Measurements from ENCODE around the gene TM9SF3.

Gene TM9SF3

DNA sequence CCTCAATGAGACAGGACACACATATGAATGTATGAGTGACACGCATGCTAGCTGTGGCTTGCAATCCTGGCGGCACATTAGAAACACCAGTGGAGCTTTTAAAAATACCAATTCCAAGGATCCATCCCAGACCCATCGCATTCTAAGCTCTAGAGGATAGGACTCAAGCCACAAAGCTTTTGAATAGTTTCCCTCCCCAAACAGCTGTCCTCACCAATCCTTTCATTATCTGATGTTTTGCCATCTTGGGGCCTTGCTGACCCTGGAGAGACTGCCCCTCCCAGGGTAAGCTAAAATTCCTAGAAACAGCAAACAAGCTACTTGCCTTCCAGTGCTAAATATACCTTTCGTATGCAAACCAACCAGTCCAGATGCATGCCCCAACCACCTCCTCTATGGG, 8.9 kb upstream of the TM9SF3 start:
- H3K9ac ChIP-seq (ENCODE audit: low read length), result no peak overlapping the region

DNA sequence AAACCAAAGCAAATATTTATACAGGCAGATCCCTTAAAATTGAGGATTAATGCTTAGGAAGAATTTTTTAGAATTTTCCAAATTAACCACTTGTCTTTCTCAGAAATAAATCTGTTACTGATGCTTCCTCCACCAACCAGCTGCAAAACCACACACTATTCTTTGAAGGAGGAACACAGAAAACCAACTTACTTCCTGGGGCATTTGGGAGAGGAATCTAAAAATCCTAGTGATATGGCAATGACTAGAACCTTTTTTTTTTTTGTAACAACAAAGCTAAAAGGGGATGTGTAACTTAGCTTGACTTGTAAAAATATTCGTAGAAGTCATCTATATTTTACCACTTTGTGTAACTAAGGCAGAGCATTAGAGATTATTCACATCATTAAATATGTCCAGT, 5.1 kb upstream of the TM9SF3 start:
- Histone ChIP-seq H3K36me3 (ENCODE audit: control insufficient read depth, insufficient read depth, low read length) (no peaks in the 10 kb centered on the region), H3K4me3 (ENCODE audit: low read length) (no peak overlapping the region), H3K9ac (ENCODE audit: low read length) (no peak overlapping the region), H3K9me3 (ENCODE audit: control insufficient read depth, low read length) (no peaks in the 10 kb centered on the region), H3K4me1 (ENCODE audit: control insufficient read depth, insufficient read depth, low read length) (peaks cover 33% of the 10 kb centered on the region), H3K27me3 (ENCODE audit: control insufficient read depth, insufficient read depth, low read length) (no peaks in the 10 kb centered on the region)

More for the DNA sequence above, 8.9 kb upstream of the TM9SF3 start:
- Histone ChIP-seq H3K4me1 (ENCODE audit: control insufficient read depth, insufficient read depth, low read length) (peaks cover 39% of the 10 kb centered on the region), H3K4me3 (ENCODE audit: low read length) (no peak overlapping the region), H3K36me3 (ENCODE audit: control insufficient read depth, insufficient read depth, low read length) (no peaks in the 10 kb centered on the region), H3K9me3 (ENCODE audit: control insufficient read depth, low read length) (no peaks in the 10 kb centered on the region), H3K27me3 (ENCODE audit: control insufficient read depth, insufficient read depth, low read length) (no peaks in the 10 kb centered on the region)

DNA sequence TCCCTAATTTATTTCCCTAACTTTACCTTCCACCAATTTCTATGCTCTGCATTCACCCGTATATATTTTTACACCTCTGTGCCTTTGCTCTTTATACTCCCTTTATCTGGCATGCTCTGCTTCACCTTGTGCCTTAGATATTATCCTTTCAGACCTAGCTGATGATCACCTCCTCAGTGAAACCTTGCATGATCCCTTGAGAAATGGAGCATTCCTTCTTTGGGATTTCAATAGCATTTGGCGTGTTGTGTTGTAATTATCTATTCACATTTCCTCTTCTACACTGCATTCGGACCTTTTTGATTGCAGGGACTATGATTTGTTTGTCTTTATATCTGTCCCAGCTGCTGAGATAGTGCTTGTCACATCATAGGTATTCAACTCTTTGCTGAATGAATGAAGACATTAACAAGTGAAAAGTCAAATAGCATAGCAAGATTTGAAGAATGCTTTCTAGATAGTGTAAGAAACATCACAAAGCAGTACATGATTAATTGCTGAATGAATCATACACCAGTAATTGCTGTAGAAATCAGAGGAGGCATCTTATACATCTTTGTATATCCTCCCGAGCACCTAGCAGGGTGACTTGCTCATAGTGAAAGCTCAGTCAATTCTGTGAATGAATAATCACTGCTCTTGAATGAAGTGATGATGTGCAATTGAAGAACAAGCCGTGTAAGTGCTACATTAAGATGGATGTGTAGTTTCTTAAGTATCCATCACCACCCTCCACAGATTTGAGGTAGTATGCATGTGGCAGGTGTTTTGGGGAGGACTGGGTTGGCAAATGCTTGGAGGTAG, 2.0 kb upstream of the TM9SF3 start:
- H3K4me1 ChIP-seq (ENCODE audit: control insufficient read depth, insufficient read depth, low read length), result peaks cover 21% of the 10 kb centered on the region
- H3K9ac ChIP-seq (ENCODE audit: low read length), result peak overlapping the region; percentile 25
- no peaks in the 10 kb centered on the region for H3K27me3 ChIP-seq (ENCODE audit: control insufficient read depth, insufficient read depth, low read length)
- H3K36me3 ChIP-seq (ENCODE audit: control insufficient read depth, insufficient read depth, low read length), result no peaks in the 10 kb centered on the region
- no peaks in the 10 kb centered on the region for H3K9me3 ChIP-seq (ENCODE audit: control insufficient read depth, low read length)
- H3K4me3 ChIP-seq (ENCODE audit: low read length), result no peak overlapping the region

DNA sequence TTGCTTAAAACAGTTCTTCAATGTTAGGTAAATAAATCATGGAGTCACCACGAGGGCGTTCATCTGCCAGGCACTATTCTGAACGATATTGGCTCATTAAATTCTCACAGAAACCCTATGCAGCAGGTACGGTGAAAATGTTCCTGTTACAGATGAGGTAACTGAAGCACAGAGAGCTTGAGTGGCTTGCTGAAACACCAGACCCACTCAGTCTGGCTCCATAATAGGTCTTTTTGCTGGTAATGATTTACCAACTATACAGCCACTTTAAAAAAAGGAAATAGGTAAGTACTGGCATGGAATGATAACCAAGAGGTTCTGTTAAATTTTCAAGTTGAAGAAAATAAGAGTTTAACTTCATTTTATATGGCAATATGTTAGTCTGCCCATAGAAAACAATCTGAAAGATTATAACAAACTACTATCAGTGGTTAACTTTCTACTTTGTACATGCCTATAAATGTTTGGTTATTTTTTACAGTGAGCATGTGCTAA, 1.3 kb upstream of the TM9SF3 start:
- H3K4me1 ChIP-seq (ENCODE audit: control insufficient read depth, insufficient read depth, low read length), result peaks cover 28% of the 10 kb centered on the region
- peak overlapping the region; percentile 68 for H3K4me3 ChIP-seq (ENCODE audit: low read length)
- H3K36me3 ChIP-seq (ENCODE audit: control insufficient read depth, insufficient read depth, low read length), result no peaks in the 10 kb centered on the region
- peak overlapping the region; percentile 92 for H3K9ac ChIP-seq (ENCODE audit: low read length)
- no peaks in the 10 kb centered on the region for H3K27me3 ChIP-seq (ENCODE audit: control insufficient read depth, insufficient read depth, low read length)
- H3K9me3 ChIP-seq (ENCODE audit: control insufficient read depth, low read length), result no peaks in the 10 kb centered on the region

DNA sequence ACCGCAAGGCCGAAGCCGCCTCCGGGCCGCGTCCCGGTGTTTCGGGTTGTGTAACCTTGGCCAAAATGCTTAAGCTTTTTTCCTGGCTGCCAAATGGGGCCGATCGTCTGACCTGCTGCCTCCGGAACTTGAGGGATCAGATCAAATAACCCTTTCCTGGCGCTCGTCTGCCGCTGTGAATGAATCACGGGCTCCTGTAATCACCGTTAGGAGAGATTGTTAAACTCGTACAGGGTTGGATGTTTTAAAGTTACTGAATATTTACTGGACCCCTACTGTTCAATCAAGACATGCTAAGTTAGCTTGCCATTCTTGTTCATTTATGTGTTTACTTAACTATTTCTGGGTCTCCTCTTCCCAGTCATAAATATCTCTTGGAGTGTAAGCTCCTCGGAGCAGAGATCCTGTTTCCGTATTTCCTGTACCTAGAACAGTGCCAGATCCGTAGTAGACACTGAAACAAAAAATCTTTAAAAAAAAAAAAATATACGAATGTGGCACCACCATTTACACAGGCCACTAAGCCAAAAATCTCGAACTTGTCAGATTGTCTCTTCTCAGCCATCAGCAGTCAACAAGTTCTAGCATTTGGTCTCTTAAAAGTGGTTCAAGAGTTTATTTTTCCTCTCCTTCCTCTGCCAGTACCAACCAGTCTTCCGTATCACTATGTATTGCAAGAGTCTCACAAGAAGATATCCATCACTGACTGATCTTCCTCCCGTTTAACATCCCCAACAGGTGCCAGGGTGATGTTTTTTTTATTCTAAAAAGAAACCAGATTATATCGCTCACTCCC, 650 bp upstream of the TM9SF3 start:
- H3K36me3 ChIP-seq (ENCODE audit: control insufficient read depth, insufficient read depth, low read length), result no peaks in the 10 kb centered on the region
- peaks cover 30% of the 10 kb centered on the region for H3K4me1 ChIP-seq (ENCODE audit: control insufficient read depth, insufficient read depth, low read length)
- H3K4me3 ChIP-seq (ENCODE audit: low read length), result peak overlapping the region; percentile 68
- H3K27me3 ChIP-seq (ENCODE audit: control insufficient read depth, insufficient read depth, low read length), result no peaks in the 10 kb centered on the region
- peak overlapping the region; percentile 92 for H3K9ac ChIP-seq (ENCODE audit: low read length)
- no peaks in the 10 kb centered on the region for H3K9me3 ChIP-seq (ENCODE audit: control insufficient read depth, low read length)

DNA sequence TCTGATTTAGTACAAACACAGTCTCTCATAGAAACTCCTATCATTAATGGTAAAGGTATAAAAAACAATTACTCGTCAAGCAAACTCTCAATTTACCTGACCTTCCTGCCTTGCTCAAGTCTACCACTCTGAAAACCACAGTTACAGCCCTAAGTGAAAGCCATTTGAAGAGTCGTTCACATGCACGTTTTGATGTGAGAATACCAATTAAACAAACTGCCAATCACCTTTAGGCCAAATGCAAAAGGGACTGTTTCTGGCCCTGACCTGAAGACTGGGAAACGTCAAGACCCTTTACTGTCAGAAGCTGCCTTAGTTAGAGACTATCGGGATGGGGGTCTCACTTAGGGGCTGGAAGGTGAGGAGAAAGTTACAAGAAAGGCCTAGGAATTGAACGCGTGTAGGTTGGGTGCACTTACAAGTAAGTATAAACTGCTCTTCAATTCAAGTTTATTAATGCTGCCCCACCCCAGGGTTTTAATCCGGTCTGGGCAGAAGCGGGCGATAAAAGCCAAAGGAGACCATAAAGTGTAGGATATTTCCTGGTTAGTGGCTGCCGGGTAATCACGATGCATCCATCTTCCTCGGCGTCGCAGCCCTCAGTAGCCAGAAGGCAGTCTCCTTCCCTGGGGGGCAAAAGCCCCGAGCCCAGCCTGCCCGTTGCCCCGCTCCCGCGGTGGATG, 935 bp downstream of the TM9SF3 start:
- Histone ChIP-seq H3K27me3 (ENCODE audit: control insufficient read depth, insufficient read depth, low read length) (no peaks in the 10 kb centered on the region), H3K36me3 (ENCODE audit: control insufficient read depth, insufficient read depth, low read length) (no peaks in the 10 kb centered on the region), H3K4me1 (ENCODE audit: control insufficient read depth, insufficient read depth, low read length) (peaks cover 30% of the 10 kb centered on the region), H3K4me3 (ENCODE audit: low read length) (peak overlapping the region; percentile 37), H3K9ac (ENCODE audit: low read length) (peak overlapping the region; percentile 95), H3K9me3 (ENCODE audit: control insufficient read depth, low read length) (no peaks in the 10 kb centered on the region)

DNA sequence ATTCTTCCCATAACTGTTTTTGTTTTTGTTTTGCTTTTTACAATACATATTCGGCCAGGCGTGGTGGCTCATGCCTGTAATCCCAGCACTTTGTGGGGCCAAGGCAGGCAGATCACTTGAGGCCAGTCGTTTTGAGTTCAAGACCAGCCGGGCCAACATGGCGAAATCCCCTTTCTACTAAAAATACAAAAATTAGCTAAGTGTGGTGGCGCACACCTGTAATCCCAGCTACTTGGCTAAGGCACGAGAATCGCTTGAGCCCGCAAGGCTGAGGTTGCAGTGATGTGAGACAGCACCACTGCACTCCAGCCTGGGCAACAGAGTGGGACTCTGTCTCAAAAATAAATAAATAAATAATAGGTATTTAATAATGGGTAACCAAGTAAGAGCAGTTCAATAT, 2.3 kb downstream of the TM9SF3 start:
- H3K27me3 ChIP-seq (ENCODE audit: control insufficient read depth, insufficient read depth, low read length), result no peaks in the 10 kb centered on the region
- no peaks in the 10 kb centered on the region for H3K36me3 ChIP-seq (ENCODE audit: control insufficient read depth, insufficient read depth, low read length)
- H3K9ac ChIP-seq (ENCODE audit: low read length), result peak overlapping the region; percentile 55
- H3K4me1 ChIP-seq (ENCODE audit: control insufficient read depth, insufficient read depth, low read length), result peaks cover 37% of the 10 kb centered on the region
- no peak overlapping the region for H3K4me3 ChIP-seq (ENCODE audit: low read length)
- H3K9me3 ChIP-seq (ENCODE audit: control insufficient read depth, low read length), result no peaks in the 10 kb centered on the region

DNA sequence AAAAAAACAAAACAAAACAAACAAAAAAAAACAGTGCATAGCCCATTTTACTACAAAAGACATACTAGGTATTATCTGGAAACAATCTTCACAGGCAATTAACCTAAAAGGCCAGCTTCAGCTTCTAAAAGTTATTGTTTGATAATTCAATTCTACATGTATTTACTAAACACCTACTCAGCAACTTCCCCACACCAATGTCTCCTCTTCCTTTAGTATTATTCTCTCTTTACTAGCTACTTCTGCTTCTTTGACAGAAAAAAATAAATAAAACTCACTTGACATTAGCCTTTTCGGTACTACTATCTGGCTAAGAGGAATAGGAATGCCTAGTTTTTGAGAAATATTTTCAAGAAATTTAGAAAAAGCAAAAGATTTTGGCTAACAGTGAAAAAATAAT, 2.8 kb downstream of the TM9SF3 start:
- no peaks in the 10 kb centered on the region for H3K36me3 ChIP-seq (ENCODE audit: control insufficient read depth, insufficient read depth, low read length)
- H3K9ac ChIP-seq (ENCODE audit: low read length), result peak overlapping the region; percentile 55
- no peaks in the 10 kb centered on the region for H3K9me3 ChIP-seq (ENCODE audit: control insufficient read depth, low read length)
- no peaks in the 10 kb centered on the region for H3K27me3 ChIP-seq (ENCODE audit: control insufficient read depth, insufficient read depth, low read length)
- H3K4me3 ChIP-seq (ENCODE audit: low read length), result no peak overlapping the region
- peaks cover 37% of the 10 kb centered on the region for H3K4me1 ChIP-seq (ENCODE audit: control insufficient read depth, insufficient read depth, low read length)

DNA sequence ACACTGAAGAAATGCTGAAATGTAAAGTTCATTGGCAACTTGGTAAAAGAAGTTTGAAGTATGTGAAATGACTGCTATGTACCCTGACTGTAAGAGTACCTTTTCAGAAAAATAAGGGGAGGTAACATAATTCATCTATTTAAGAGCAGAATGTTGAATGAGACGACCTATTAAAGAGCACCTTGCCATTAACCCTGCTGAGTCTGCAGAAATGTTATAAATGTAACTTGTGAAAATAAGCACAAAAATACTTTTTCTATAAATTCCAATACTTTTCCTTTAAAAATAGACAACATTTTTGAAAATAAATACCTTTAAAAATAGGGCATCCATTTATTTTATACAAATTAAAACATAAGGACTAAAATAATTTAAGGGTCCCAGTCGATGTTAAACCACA, 7.7 kb downstream of the TM9SF3 start:
- Histone ChIP-seq H3K36me3 (ENCODE audit: control insufficient read depth, insufficient read depth, low read length) (no peaks in the 10 kb centered on the region), H3K9me3 (ENCODE audit: control insufficient read depth, low read length) (no peaks in the 10 kb centered on the region), H3K27me3 (ENCODE audit: control insufficient read depth, insufficient read depth, low read length) (no peaks in the 10 kb centered on the region), H3K9ac (ENCODE audit: low read length) (no peak overlapping the region), H3K4me3 (ENCODE audit: low read length) (no peak overlapping the region), H3K4me1 (ENCODE audit: control insufficient read depth, insufficient read depth, low read length) (peaks cover 52% of the 10 kb centered on the region)

DNA sequence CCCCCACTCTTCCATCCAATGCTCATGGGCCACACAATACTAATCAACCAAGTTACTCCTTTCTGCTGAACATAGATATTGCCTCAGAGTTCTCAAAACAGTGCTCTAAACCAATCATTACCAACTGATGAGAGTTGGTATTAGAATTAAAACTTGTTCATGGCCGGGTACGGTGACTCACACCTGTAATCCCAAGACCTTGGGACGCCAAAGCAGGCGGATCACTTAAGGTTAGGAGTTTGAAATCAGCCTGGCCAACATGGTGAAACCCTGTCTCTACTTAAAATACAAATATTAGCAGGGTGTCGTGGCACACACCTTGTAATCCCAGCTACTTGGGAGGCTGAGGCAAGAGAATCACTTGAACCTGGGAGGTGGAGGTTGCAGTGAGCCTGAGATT, 8.2 kb downstream of the TM9SF3 start:
- Histone ChIP-seq H3K9me3 (ENCODE audit: control insufficient read depth, low read length) (no peaks in the 10 kb centered on the region), H3K27me3 (ENCODE audit: control insufficient read depth, insufficient read depth, low read length) (no peaks in the 10 kb centered on the region), H3K9ac (ENCODE audit: low read length) (peak overlapping the region; percentile 3), H3K4me1 (ENCODE audit: control insufficient read depth, insufficient read depth, low read length) (peaks cover 50% of the 10 kb centered on the region), H3K36me3 (ENCODE audit: control insufficient read depth, insufficient read depth, low read length) (no peaks in the 10 kb centered on the region), H3K4me3 (ENCODE audit: low read length) (no peak overlapping the region)

DNA sequence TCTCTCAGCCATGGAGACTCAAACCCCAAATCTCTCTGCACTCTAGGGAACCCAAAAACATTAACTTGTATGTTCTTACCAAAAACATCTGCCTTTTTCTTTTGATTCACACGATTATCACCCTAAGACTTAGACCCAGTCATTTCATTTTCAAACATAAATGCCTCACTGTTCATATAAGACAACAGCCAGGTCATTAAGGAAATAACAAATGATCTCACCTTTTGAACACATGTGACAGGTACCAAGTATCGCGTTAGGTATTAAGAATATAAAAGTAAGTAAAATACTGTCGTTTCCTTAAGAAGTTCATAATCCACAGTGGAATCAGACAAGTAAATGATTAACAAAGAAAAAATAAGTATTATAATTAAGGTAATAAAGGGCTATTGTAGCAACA, 8.8 kb downstream of the TM9SF3 start:
- Histone ChIP-seq H3K36me3 (ENCODE audit: control insufficient read depth, insufficient read depth, low read length) (no peaks in the 10 kb centered on the region), H3K9ac (ENCODE audit: low read length) (peak overlapping the region; percentile 3), H3K4me3 (ENCODE audit: low read length) (no peak overlapping the region), H3K4me1 (ENCODE audit: control insufficient read depth, insufficient read depth, low read length) (peaks cover 50% of the 10 kb centered on the region), H3K27me3 (ENCODE audit: control insufficient read depth, insufficient read depth, low read length) (no peaks in the 10 kb centered on the region), H3K9me3 (ENCODE audit: control insufficient read depth, low read length) (no peaks in the 10 kb centered on the region)

DNA sequence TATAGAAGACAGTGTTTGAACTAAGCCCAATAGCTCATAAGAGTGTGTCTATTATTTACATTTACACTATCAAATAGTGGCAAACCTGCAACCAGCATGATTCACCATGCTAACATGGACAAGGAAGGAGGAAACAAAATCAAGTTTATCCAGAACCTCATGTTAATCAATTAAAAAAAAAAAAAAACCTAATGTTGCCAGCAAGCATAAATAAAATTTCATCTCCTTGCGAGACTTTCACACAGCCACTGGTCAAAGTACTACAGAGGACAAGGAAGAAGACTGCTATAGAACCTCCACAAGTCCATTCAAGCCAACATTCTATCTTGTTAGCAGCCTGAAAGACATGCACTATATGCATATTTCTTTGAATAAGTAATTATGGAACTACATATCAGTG, 9.7 kb downstream of the TM9SF3 start:
- Histone ChIP-seq H3K27me3 (ENCODE audit: control insufficient read depth, insufficient read depth, low read length) (no peaks in the 10 kb centered on the region), H3K9me3 (ENCODE audit: control insufficient read depth, low read length) (no peaks in the 10 kb centered on the region), H3K9ac (ENCODE audit: low read length) (no peak overlapping the region), H3K4me1 (ENCODE audit: control insufficient read depth, insufficient read depth, low read length) (peaks cover 58% of the 10 kb centered on the region), H3K4me3 (ENCODE audit: low read length) (no peak overlapping the region), H3K36me3 (ENCODE audit: control insufficient read depth, insufficient read depth, low read length) (no peaks in the 10 kb centered on the region)

All from mucosa of stomach (tissue), 1 donor.